ENCODE results near the gene VWA5B2.

VWA5B2 gene

GRCh38 chr3:184193991-184194539 lies 35.3 kb upstream of the VWA5B2 start:
- Histone ChIP-seq H3K9me3 (ENCODE audit: insufficient read depth, low read depth, low read length) (no peaks in the 10 kb centered on the region), H3K36me3 (ENCODE audit: insufficient read depth, low read depth, low read length) (peaks cover 67% of the 10 kb centered on the region), H3K4me1 (ENCODE audit: insufficient read depth, low read length) (no peaks in the 10 kb centered on the region), H3K27me3 (ENCODE audit: insufficient read depth, low read length) (no peaks in the 10 kb centered on the region), H3K9ac (ENCODE audit: low read depth, low read length) (no peak overlapping the region), H3K4me3 (ENCODE audit: low read length) (no peak overlapping the region), H3K27ac (ENCODE audit: low read length) (no peak overlapping the region)

GRCh38 chr3:184196536-184196935 lies 32.8 kb upstream of the VWA5B2 start:
- Histone ChIP-seq H3K27ac (ENCODE audit: low read length) (no peak overlapping the region), H3K36me3 (ENCODE audit: insufficient read depth, low read depth, low read length) (peaks cover 42% of the 10 kb centered on the region), H3K9me3 (ENCODE audit: insufficient read depth, low read depth, low read length) (no peaks in the 10 kb centered on the region), H3K4me3 (ENCODE audit: low read length) (no peak overlapping the region), H3K27me3 (ENCODE audit: insufficient read depth, low read length) (no peaks in the 10 kb centered on the region), H3K4me1 (ENCODE audit: insufficient read depth, low read length) (no peaks in the 10 kb centered on the region), H3K9ac (ENCODE audit: low read depth, low read length) (no peak overlapping the region)

- H3K27ac ChIP-seq (ENCODE audit: low read length): no peak overlapping the region
- no peaks in the 10 kb centered on the region for H3K9me3 ChIP-seq (ENCODE audit: insufficient read depth, low read depth, low read length)
- H3K9ac ChIP-seq (ENCODE audit: low read depth, low read length): no peak overlapping the region
- H3K36me3 ChIP-seq (ENCODE audit: insufficient read depth, low read depth, low read length): peaks cover 23% of the 10 kb centered on the region
- H3K4me1 ChIP-seq (ENCODE audit: insufficient read depth, low read length): no peaks in the 10 kb centered on the region
- H3K27me3 ChIP-seq (ENCODE audit: insufficient read depth, low read length): no peaks in the 10 kb centered on the region
- H3K4me3 ChIP-seq (ENCODE audit: low read length): no peak overlapping the region
These were observed 30.9 kb upstream of the VWA5B2 start for GRCh38 chr3:184198509-184198908.

GRCh38 chr3:184200825-184201224 lies 28.6 kb upstream of the VWA5B2 start:
- H3K9me3 ChIP-seq (ENCODE audit: insufficient read depth, low read depth, low read length): no peaks in the 10 kb centered on the region
- no peaks in the 10 kb centered on the region for H3K27me3 ChIP-seq (ENCODE audit: insufficient read depth, low read length)
- H3K9ac ChIP-seq (ENCODE audit: low read depth, low read length): no peak overlapping the region
- peaks cover 3% of the 10 kb centered on the region; the same call in 1 of the 2 replicates for H3K36me3 ChIP-seq (ENCODE audit: insufficient read depth, low read depth, low read length)
- H3K27ac ChIP-seq (ENCODE audit: low read length): no peak overlapping the region
- no peak overlapping the region for H3K4me3 ChIP-seq (ENCODE audit: low read length)
- H3K4me1 ChIP-seq (ENCODE audit: insufficient read depth, low read length): no peaks in the 10 kb centered on the region

- H3K4me3 ChIP-seq (ENCODE audit: low read length): no peak overlapping the region
- H3K4me1 ChIP-seq (ENCODE audit: insufficient read depth, low read length): no peaks in the 10 kb centered on the region
- no peaks in the 10 kb centered on the region for H3K9me3 ChIP-seq (ENCODE audit: insufficient read depth, low read depth, low read length)
- no peaks in the 10 kb centered on the region for H3K27me3 ChIP-seq (ENCODE audit: insufficient read depth, low read length)
- H3K9ac ChIP-seq (ENCODE audit: low read depth, low read length): no peak overlapping the region
- H3K27ac ChIP-seq (ENCODE audit: low read length): no peak overlapping the region
- H3K36me3 ChIP-seq (ENCODE audit: insufficient read depth, low read depth, low read length): no peaks in the 10 kb centered on the region
These were observed 25.9 kb upstream of the VWA5B2 start for GRCh38 chr3:184203526-184203925.

- Histone ChIP-seq H3K36me3 (ENCODE audit: insufficient read depth, low read depth, low read length) (no peaks in the 10 kb centered on the region), H3K27me3 (ENCODE audit: insufficient read depth, low read length) (no peaks in the 10 kb centered on the region), H3K9me3 (ENCODE audit: insufficient read depth, low read depth, low read length) (no peaks in the 10 kb centered on the region), H3K4me3 (ENCODE audit: low read length) (no peak overlapping the region), H3K4me1 (ENCODE audit: insufficient read depth, low read length) (no peaks in the 10 kb centered on the region), H3K27ac (ENCODE audit: low read length) (no peak overlapping the region), H3K9ac (ENCODE audit: low read depth, low read length) (no peak overlapping the region)
These were observed 20.1 kb upstream of the VWA5B2 start for GRCh38 chr3:184209146-184209923.

- no peaks in the 10 kb centered on the region for H3K4me1 ChIP-seq (ENCODE audit: insufficient read depth, low read length)
- no peaks in the 10 kb centered on the region for H3K36me3 ChIP-seq (ENCODE audit: insufficient read depth, low read depth, low read length)
- no peak overlapping the region for H3K27ac ChIP-seq (ENCODE audit: low read length)
- H3K9me3 ChIP-seq (ENCODE audit: insufficient read depth, low read depth, low read length): no peaks in the 10 kb centered on the region
- H3K9ac ChIP-seq (ENCODE audit: low read depth, low read length): no peak overlapping the region; the same call in 1 of the 2 replicates
- H3K27me3 ChIP-seq (ENCODE audit: insufficient read depth, low read length): no peaks in the 10 kb centered on the region
- no peak overlapping the region for H3K4me3 ChIP-seq (ENCODE audit: low read length)
These were observed 18.1 kb upstream of the VWA5B2 start for GRCh38 chr3:184211297-184211696.

- Histone ChIP-seq H3K27ac (ENCODE audit: low read length) (no peak overlapping the region), H3K27me3 (ENCODE audit: insufficient read depth, low read length) (no peaks in the 10 kb centered on the region), H3K4me3 (ENCODE audit: low read length) (no peak overlapping the region), H3K36me3 (ENCODE audit: insufficient read depth, low read depth, low read length) (no peaks in the 10 kb centered on the region), H3K4me1 (ENCODE audit: insufficient read depth, low read length) (no peaks in the 10 kb centered on the region), H3K9ac (ENCODE audit: low read depth, low read length) (no peak overlapping the region; the same call in 1 of the 2 replicates), H3K9me3 (ENCODE audit: insufficient read depth, low read depth, low read length) (no peaks in the 10 kb centered on the region)
These were observed 17.7 kb upstream of the VWA5B2 start for GRCh38 chr3:184211718-184212117.

- H3K4me1 ChIP-seq (ENCODE audit: insufficient read depth, low read length): no peaks in the 10 kb centered on the region
- no peak overlapping the region for H3K9ac ChIP-seq (ENCODE audit: low read depth, low read length)
- no peak overlapping the region for H3K4me3 ChIP-seq (ENCODE audit: low read length)
- H3K36me3 ChIP-seq (ENCODE audit: insufficient read depth, low read depth, low read length): no peaks in the 10 kb centered on the region
- H3K9me3 ChIP-seq (ENCODE audit: insufficient read depth, low read depth, low read length): no peaks in the 10 kb centered on the region
- no peak overlapping the region for H3K27ac ChIP-seq (ENCODE audit: low read length)
- no peaks in the 10 kb centered on the region for H3K27me3 ChIP-seq (ENCODE audit: insufficient read depth, low read length)
These were observed 10.6 kb upstream of the VWA5B2 start for GRCh38 chr3:184218814-184219213.

- no peaks in the 10 kb centered on the region for H3K36me3 ChIP-seq (ENCODE audit: insufficient read depth, low read depth, low read length)
- H3K27ac ChIP-seq (ENCODE audit: low read length): no peak overlapping the region
- no peak overlapping the region for H3K4me3 ChIP-seq (ENCODE audit: low read length)
- H3K9me3 ChIP-seq (ENCODE audit: insufficient read depth, low read depth, low read length): no peaks in the 10 kb centered on the region
- H3K9ac ChIP-seq (ENCODE audit: low read depth, low read length): no peak overlapping the region
- H3K27me3 ChIP-seq (ENCODE audit: insufficient read depth, low read length): peaks cover 19% of the 10 kb centered on the region
- no peaks in the 10 kb centered on the region for H3K4me1 ChIP-seq (ENCODE audit: insufficient read depth, low read length)
These were observed 6.9 kb upstream of the VWA5B2 start for GRCh38 chr3:184222521-184222920.

- Histone ChIP-seq H3K9ac (ENCODE audit: low read depth, low read length) (no peak overlapping the region), H3K27me3 (ENCODE audit: insufficient read depth, low read length) (peaks cover 33% of the 10 kb centered on the region), H3K36me3 (ENCODE audit: insufficient read depth, low read depth, low read length) (no peaks in the 10 kb centered on the region), H3K27ac (ENCODE audit: low read length) (no peak overlapping the region), H3K4me3 (ENCODE audit: low read length) (no peak overlapping the region), H3K4me1 (ENCODE audit: insufficient read depth, low read length) (no peaks in the 10 kb centered on the region), H3K9me3 (ENCODE audit: insufficient read depth, low read depth, low read length) (no peaks in the 10 kb centered on the region)
These were observed 5.4 kb upstream of the VWA5B2 start for GRCh38 chr3:184223946-184224345.

- Histone ChIP-seq H3K27ac (ENCODE audit: low read length) (no peak overlapping the region), H3K9me3 (ENCODE audit: insufficient read depth, low read depth, low read length) (no peaks in the 10 kb centered on the region), H3K9ac (ENCODE audit: low read depth, low read length) (no peak overlapping the region), H3K4me1 (ENCODE audit: insufficient read depth, low read length) (no peaks in the 10 kb centered on the region), H3K27me3 (ENCODE audit: insufficient read depth, low read length) (peaks cover 69% of the 10 kb centered on the region), H3K36me3 (ENCODE audit: insufficient read depth, low read depth, low read length) (no peaks in the 10 kb centered on the region), H3K4me3 (ENCODE audit: low read length) (no peak overlapping the region)
These were observed 1.9 kb upstream of the VWA5B2 start for GRCh38 chr3:184227481-184227935.
